ENCODE results near the gene TMEM123.

GRCh38 chr11:102495161-102496042 is 42.8 kb upstream of the TMEM123 start:
- TF ChIP-seq CTCF (IDR thresholded peaks at IDR 0.05) (peak; percentile 63 to 74 (median 73)), POLR2AphosphoS5 (IDR thresholded peaks at IDR 0.05; ENCODE audit: insufficient read depth in 1 of 2, low read depth in 1 of 2) (no peak), POLR2A (IDR thresholded peaks at IDR 0.05) (no peak)
